Hematopoietic multipotent progenitor cell treated with erythropoietin and hydrocortisone succinate and interleukin-3 and kit ligand, for 8 days (in vitro differentiated cells): ENCODE measurements around the gene RAPGEF5.

Experiments used
- DNase-seq: peaks from one replicate; pipeline ENCODE4 v3.0.0-alpha.2; 2015

The RAPGEF5 gene

DNA sequence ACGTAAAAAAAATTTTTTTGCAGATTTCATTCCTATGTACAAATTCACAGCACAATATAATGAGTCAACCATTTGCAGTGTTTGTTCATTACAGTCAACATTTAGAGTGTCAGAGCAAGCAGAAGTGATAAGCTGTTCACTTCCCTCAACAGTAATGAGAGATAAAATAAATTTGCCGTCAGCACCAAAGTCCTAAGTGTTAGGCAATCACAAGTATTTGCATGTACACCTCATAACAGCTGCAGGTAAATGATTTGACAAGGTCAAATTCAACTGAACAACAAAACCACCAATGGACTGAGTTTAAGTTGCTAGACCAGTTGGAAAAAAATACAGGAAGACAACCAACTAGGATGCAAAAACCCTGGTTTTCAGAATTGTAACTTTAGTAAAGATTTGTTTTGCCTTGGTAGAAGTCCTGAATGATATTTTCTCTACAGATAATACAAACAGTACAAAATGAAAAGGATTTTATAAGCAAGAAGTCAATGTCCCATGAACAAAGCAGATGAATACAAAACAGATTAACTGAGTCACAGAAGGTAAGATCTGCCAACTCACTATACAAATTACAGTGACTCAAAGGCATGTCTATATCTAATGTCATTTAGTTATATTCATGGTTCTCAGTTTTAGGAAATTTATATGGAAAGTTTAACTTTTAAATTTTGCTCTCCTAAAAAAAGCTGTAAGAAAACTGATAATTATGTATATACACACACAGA lies 10.4 kb downstream of the RAPGEF5 start:
- no peak for DNase-seq

- no peak for DNase-seq
Observed at GRCh38 chr7:22344655-22345054, 12.3 kb downstream of the RAPGEF5 start.

GRCh38 chr7:22343612-22344011 lies 13.3 kb downstream of the RAPGEF5 start:
- no peak for DNase-seq

- no peak for DNase-seq
Observed at GRCh38 chr7:22343071-22343470, 13.9 kb downstream of the RAPGEF5 start.

- no peak for DNase-seq
Observed at GRCh38 chr7:22339725-22340390, 17.1 kb downstream of the RAPGEF5 start.

- no peak for DNase-seq
Observed at GRCh38 chr7:22338877-22339276, 18.1 kb downstream of the RAPGEF5 start.

DNA sequence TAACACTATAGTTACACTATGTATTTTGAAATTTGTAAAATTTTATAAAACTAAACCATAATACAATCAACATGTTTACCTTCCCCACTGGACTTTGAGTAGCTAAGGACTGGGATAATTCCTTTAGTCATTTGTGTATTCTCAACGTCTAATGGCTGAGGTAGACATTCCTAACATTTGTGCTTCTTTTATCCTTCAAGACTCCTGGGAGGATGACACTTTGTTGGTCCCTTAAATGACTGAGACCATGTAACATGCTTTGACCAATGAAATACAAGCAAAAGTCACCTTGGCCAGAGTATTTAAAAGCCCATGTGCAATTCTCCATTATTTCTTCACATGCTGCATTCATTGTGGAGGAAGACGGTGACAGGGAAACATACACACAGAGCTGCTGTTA lies 18.5 kb downstream of the RAPGEF5 start:
- DNase-seq = no peak

- no peak for DNase-seq
Observed at GRCh38 chr7:22333680-22334141, 23.2 kb downstream of the RAPGEF5 start.

GRCh38 chr7:22332461-22332870 lies 24.5 kb downstream of the RAPGEF5 start:
- DNase-seq = no peak

DNA sequence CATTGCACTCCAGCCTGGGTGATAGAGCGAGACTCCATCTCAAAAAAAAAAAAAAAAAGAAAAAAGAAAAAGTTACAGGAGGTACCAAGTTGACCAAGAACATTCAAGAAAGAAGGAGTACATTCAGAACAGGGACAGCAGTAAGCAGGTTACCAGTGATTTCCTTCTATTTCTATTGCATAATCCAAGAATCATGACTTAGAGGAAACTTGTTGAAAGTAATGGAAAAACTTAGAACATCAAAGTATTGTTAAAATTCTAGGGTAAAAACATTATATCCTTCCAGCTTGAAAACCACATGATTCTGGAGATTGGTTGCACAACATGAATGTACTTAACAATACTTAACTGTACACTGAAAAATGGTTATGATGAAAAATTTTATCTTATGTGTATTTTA lies 25.2 kb downstream of the RAPGEF5 start:
- no peak for DNase-seq

GRCh38 chr7:22330903-22331302 lies 26.1 kb downstream of the RAPGEF5 start:
- no peak for DNase-seq

- DNase-seq = no peak
Observed at GRCh38 chr7:22329816-22330524, 27.0 kb downstream of the RAPGEF5 start.

DNA sequence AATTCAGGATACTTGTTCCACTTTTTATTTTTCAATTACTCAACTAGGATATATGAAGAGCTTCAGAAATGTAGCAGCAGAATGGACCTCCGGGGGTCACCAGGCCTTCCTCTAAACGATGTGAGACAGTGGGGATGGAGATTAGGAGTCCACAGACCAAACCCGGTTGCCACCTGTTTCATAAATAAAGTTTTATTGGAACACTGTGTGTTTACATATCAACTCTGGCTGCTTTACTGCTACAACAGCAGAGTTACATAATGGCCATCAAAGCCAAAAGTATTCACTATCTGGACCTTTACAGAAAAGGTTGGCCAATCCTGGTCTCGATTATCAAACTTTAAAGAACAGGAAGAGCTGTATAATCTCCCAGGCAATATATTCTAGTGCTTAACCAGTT lies 30.8 kb downstream of the RAPGEF5 start:
- no peak for DNase-seq

DNA sequence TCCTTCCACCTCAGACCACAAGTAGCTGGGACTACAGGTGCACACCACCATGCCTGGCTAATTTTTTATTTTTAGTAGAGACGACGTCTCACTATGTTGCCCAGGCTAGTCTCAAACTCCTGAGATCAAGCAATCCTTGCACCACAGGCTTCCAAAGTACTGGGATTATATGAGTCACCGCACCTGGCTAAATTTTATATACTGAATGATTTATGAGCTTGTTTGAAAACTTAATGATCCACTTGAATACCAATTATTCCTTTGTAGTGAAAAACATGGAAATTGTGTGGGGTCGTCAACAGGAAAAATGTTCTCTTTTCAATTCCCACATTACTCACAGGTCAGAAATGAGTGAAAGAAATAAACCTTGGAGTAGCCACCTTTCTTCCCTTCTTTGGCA lies 31.3 kb downstream of the RAPGEF5 start:
- no peak for DNase-seq

GRCh38 chr7:22323714-22324113 lies 33.2 kb downstream of the RAPGEF5 start:
- DNase-seq = no peak

DNA sequence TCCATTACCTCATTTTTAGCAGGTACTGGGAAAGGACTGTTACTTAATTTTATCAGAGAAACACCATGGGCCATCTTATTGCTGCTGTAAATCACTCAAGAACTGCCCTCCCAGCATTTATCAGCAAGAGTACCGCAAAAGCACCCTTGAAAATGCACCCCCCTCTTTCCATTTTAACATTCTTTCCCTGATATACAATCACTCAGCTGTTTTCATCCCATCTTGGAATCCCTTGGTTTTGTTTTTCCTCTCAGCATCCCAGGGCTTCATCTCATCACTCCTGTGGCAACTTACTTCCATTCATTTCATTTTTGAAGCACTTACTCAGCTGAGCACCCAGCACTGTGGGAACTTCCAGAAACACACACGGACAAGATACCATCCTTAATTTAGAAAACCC lies 36.5 kb downstream of the RAPGEF5 start:
- DNase-seq = no peak

GRCh38 chr7:22319424-22320403 lies 37.2 kb downstream of the RAPGEF5 start:
- no peak for DNase-seq

DNA sequence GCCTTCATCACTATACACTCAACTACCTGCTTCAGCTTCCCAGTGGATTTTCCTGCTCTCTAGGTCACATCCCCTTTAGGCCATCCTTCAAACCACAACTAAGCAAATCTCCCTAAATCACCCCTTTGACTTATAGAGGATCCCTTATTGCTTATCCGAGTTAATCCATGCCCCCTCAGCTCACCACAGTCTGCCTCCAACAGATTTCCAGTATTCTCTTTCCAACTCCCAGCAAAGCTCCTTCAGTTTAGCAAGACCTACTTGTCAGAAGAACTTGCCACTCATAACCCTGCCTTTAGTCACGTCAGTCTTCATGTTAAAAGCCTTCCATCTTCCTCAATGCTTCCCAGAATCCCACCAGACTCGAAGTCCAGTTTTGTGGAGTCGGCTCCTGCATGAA lies 38.6 kb downstream of the RAPGEF5 start:
- no peak for DNase-seq

DNA sequence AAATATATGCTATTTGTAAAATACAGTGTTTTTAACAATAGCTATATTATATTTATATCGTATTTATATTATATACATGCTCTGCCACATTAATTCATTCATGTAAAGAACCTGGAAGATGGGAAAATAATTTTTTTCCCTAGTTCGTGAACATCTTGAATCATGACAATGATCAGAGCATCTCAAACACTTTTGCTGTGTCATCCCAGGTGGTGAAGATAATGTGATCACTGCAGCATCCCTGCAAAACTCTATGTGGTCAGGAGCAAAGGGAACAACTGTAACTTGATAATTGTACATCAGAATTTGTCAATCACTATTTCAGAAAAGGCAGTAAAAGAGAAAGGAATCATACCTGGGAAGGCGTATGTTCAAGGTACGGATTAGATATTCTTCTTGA lies 39.3 kb downstream of the RAPGEF5 start:
- no peak for DNase-seq

DNA sequence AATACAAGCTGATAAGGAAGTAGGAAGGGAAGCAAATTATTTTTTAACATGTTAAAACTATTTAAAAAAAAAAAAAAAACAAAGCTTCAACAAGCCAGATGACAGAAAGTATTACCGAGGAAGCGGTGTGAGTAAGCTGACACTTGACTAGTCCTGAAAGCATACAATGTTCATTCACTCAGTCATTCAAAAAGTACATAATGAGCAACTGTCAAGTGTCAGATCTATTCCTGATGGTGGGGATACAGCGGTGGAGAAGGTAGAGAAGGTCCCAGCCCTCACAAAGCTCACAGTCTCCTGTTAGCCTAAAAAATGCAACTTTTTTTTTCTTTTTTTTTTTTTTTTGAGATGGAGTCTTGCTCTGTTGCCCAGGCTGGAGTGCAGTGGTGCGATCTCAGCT lies 40.0 kb downstream of the RAPGEF5 start:
- no peak for DNase-seq

- DNase-seq = no peak
Observed at GRCh38 chr7:22307816-22308215, 49.1 kb downstream of the RAPGEF5 start.

- DNase-seq = no peak
Observed at GRCh38 chr7:22305706-22306105, 51.2 kb downstream of the RAPGEF5 start.

DNA sequence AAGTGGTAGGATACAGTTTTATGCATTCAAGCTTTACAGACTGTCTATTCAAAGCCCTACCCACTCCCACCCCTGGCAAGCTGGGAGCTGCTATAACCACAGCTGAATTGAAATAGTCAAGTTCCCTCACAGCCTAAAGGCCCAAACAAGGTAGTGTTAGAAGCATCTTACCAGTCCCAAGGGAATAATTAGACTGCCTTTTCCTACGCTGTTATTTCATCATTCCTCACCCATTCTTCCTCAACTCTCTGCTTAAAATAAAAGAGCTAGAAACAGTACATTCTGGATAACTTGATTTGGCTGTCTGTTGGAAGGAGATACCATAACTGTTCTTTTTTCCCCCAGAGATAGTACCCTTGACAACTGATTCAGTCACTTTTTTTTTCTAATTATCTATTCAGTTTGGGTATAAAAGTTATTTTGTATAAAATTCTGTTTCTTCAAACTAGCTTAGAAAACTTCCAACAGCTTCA lies 54.0 kb downstream of the RAPGEF5 start:
- DNase-seq = peak; percentile 14
